Muscle layer of duodenum (tissue), 2 donors: ENCODE measurements around the gene ZNF330.

Source experiments
- H3K27ac ChIP-seq: one replicate; pipeline ENCODE4 v1.7.0; 2013; ENCODE audit warnings: mild to moderate bottlenecking, low read length
- H3K27me3 ChIP-seq: one replicate; pipeline ENCODE4 v1.7.0; 2013; ENCODE audit warnings: low read depth, mild to moderate bottlenecking, control low read depth, low read length
- H3K36me3 ChIP-seq, 2 donors: one replicate each; pipeline ENCODE4 v1.7.0; 2013; ENCODE audit warnings: low read length in 2 of 2, control low read depth in 1 of 2, mild to moderate bottlenecking in 1 of 2; ENCODE audit not compliant: insufficient read depth in 2 of 2, control insufficient read depth in 1 of 2
- H3K4me1 ChIP-seq, 2 donors: one replicate each; pipeline ENCODE4 v1.7.0; 2013; ENCODE audit warnings: low read length in 2 of 2, mild to moderate bottlenecking in 2 of 2, control low read depth in 1 of 2, moderate library complexity in 1 of 2; ENCODE audit not compliant: insufficient read depth in 2 of 2, control insufficient read depth in 1 of 2
- H3K4me3 ChIP-seq, 2 donors: one replicate each; pipeline ENCODE4 v1.7.0; 2013; ENCODE audit warnings: low read length in 2 of 2, low read depth in 1 of 2, mild to moderate bottlenecking in 1 of 2
- H3K9me3 ChIP-seq, 2 donors: one replicate each; pipeline ENCODE4 v1.7.0; 2013; ENCODE audit warnings: low read length in 2 of 2, control low read depth in 1 of 2, mild to moderate bottlenecking in 1 of 2; ENCODE audit not compliant: control insufficient read depth in 1 of 2
- donor health status: healthy.

The ZNF330 gene

DNA sequence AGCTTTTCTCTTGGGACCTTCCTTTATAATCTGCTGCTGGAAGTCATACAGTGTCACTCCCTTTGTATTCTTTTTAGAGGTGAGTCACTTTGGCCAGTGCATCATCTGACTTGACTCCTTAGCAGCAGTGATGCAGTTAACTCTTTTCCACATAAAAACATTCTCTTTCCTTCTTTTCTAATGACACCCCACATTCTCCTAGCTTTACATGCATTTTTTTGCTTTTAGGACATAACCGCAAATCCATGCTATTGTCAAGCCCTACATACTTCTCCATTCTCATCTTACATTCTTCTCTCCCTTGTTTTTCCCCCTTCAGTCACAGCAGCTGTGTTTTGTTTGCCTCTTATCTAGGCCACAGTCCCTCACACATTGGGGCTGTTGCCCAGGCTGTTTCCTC lies 55.1 kb downstream of the ZNF330 start:
- H3K4me3 ChIP-seq = no peak overlapping the region
- H3K36me3 ChIP-seq = no peaks in the 10 kb centered on the region

DNA sequence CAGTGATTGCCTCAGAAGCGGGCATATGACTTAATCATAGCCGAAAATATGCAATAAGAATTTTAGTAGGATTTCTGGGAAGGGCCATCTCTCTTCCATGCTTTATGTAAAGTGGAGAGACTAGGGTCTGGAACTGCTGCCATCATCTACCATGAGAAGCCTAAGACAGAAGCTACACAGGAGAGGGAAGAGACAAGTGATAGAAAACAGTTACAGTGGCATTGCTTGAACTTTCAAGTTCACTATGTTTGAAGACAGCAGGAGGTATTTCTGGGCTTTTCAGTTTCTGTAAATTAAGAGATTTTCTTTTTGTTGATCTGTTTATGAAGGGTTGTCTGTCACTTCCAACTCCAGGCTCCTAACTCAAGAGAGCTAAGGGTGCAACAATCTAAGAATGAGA lies 62.5 kb downstream of the ZNF330 start:
- Histone ChIP-seq H3K4me1 (no peaks in the 10 kb centered on the region), H3K27ac (no peak overlapping the region), H3K9me3 (no peaks in the 10 kb centered on the region), H3K36me3 (no peaks in the 10 kb centered on the region), H3K27me3 (no peaks in the 10 kb centered on the region), H3K4me3 (no peak overlapping the region)

More for the DNA sequence above, 55.1 kb downstream of the ZNF330 start:
- Histone ChIP-seq H3K27ac (no peak overlapping the region), H3K27me3 (no peaks in the 10 kb centered on the region), H3K9me3 (no peaks in the 10 kb centered on the region), H3K4me1 (no peaks in the 10 kb centered on the region)

DNA sequence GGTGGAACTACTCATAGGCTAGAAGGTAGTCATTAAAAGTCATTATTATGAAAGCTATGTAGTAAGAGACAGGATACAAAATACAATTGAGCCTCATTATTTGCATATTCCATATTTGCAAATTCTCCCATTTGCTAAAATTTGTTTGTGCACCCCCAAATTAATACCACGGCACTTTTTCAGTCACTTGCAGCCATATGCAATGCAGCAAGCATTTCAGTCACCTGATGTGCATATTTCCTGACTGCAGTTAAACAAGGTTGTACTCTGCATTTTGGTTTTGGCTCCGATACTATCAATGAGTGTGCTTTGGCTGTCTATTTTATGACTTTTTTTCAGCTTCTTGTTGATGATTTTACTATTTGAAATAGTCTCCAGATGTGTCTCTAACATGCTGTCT lies 62.9 kb downstream of the ZNF330 start:
- Histone ChIP-seq H3K9me3 (no peaks in the 10 kb centered on the region), H3K4me1 (no peaks in the 10 kb centered on the region), H3K27ac (no peak overlapping the region), H3K4me3 (no peak overlapping the region), H3K36me3 (no peaks in the 10 kb centered on the region), H3K27me3 (no peaks in the 10 kb centered on the region)
